Measurements from ENCODE around the gene MYL7. TPM values are rescaled to one million over a fixed set of nuclear protein-coding genes. Genes with fewer than 3 reads are reported as not detected.

MYL7 gene
- polyA plus RNA-seq, 1 of the 3 experiments (the other 2 are of a cell fraction) = not detected

GRCh38 chr7:44116789-44117666, 24.1 kb downstream of the MYL7 start:
- CTCF ChIA-PET = interaction anchor here (1.2 to 1.7 kb wide), 3 partner anchors 8 to 84 kb away, joined by 3 to 5 read pairs (median 4); partner anchors contain the start of gene YKT6
- Histone ChIP-seq H3K27me3 (ENCODE audit: insufficient read depth) (no peaks in the 10 kb centered on the region), H3K9me3 (no peaks in the 10 kb centered on the region), H3F3A (replicated peaks; ENCODE audit: insufficient read depth) (peaks cover 25% of the 10 kb centered on the region), H3K4me2 (no peak overlapping the region), H4K20me1 (ENCODE audit: insufficient read depth) (peaks cover 12% of the 10 kb centered on the region; the same call in 1 of the 2 replicates), H3K4me3 (ENCODE audit: low read depth in 2 of 2, low read length in 1 of 2) (no peak overlapping the region), H2AFZ (ENCODE audit: low read depth) (no peak overlapping the region), H3K4me1 (ENCODE audit: control insufficient read depth in 1 of 2, insufficient read depth in 2 of 2, low read depth in 1 of 2, low read length in 1 of 2) (peaks cover 0 to 8% of the 10 kb centered on the region in 2 experiments; a peak in 1 of 4 replicates), H3K9ac (no peak overlapping the region), H3K9me2 (no peaks in the 10 kb centered on the region), H3K27ac (ENCODE audit: low read depth in 2 of 2, low read length in 1 of 2) (no peak overlapping the region), H3K79me2 (ENCODE audit: insufficient read depth) (peaks cover 31% of the 10 kb centered on the region), H3K36me3 (replicated peaks in 1 of 2; ENCODE audit: control insufficient read depth in 1 of 2, insufficient read depth in 2 of 2, low read length in 1 of 2) (peaks cover 31 to 77% of the 10 kb centered on the region in 2 experiments)
- TF ChIP-seq USF2 (IDR thresholded peaks at IDR 0.05; ENCODE audit: borderline replicate concordance, low read depth, low read length) (no peak), NFIC (IDR thresholded peaks at IDR 0.05; ENCODE audit: borderline replicate concordance) (no peak), TEAD4 (IDR thresholded peaks at IDR 0.05; ENCODE audit: borderline replicate concordance, insufficient read depth) (no peak), GATA2 (CRISPR knock-in tag; IDR thresholded peaks at IDR 0.05) (no peak), MEF2A (IDR thresholded peaks at IDR 0.05; ENCODE audit: borderline replicate concordance, low read depth) (no peak), RCOR1 (IDR thresholded peaks at IDR 0.05; ENCODE audit: low read length) (no peak), TCF12 (IDR thresholded peaks at IDR 0.05) (no peak), USF1 (IDR thresholded peaks at IDR 0.05; ENCODE audit: borderline replicate concordance, low read depth) (no peak), SMC3 (IDR thresholded peaks at IDR 0.05; ENCODE audit: low read depth, low read length) (no peak), FOXJ3 (CRISPR knock-in tag; IDR thresholded peaks at IDR 0.05) (no peak), SIN3A (IDR thresholded peaks at IDR 0.05; ENCODE audit: borderline replicate concordance, low read depth, low read length) (no peak)
- POLR2A ChIA-PET = interaction anchor here (1.5 kb wide), 1 partner anchor 12 kb away, joined by 5 read pairs; no protein-coding TSS in a partner anchor
- 94% methylated on average over 19 of the region's 25 CpGs for WGBS (ENCODE audit: low lambda C conversion rate)
- peak; percentile 34 for DNase-seq

- Histone ChIP-seq H3K9me3 (no peaks in the 10 kb centered on the region), H3K9me2 (no peaks in the 10 kb centered on the region), H3K79me2 (ENCODE audit: insufficient read depth) (peaks cover 23% of the 10 kb centered on the region), H3K4me3 (ENCODE audit: low read depth in 2 of 2, low read length in 1 of 2) (no peak overlapping the region), H4K20me1 (ENCODE audit: insufficient read depth) (peaks cover 12% of the 10 kb centered on the region; the same call in 1 of the 2 replicates), H3K4me2 (no peak overlapping the region), H2AFZ (ENCODE audit: low read depth) (no peak overlapping the region), H3K4me1 (ENCODE audit: control insufficient read depth in 1 of 2, insufficient read depth in 2 of 2, low read depth in 1 of 2, low read length in 1 of 2) (peaks cover 0 to 5% of the 10 kb centered on the region in 2 experiments; a peak in 1 of 4 replicates), H3K27ac (ENCODE audit: low read depth in 2 of 2, low read length in 1 of 2) (no peak overlapping the region), H3K36me3 (replicated peaks in 1 of 2; ENCODE audit: control insufficient read depth in 1 of 2, insufficient read depth in 2 of 2, low read length in 1 of 2) (peaks cover 31 to 81% of the 10 kb centered on the region in 2 experiments), H3K27me3 (ENCODE audit: insufficient read depth) (no peaks in the 10 kb centered on the region), H3F3A (replicated peaks; ENCODE audit: insufficient read depth) (peaks cover 26% of the 10 kb centered on the region), H3K9ac (no peak overlapping the region)
- ChIA-PET POLR2A (interaction anchor here (1.5 to 1.7 kb wide), 3 partner anchors 11 to 44 kb away, joined by 4 to 6 read pairs (median 5); no protein-coding TSS in a partner anchor), CTCF (interaction anchor here (0.6 to 1.7 kb wide), 5 partner anchors 9 to 411 kb away, joined by 3 to 5 read pairs (median 4); partner anchors contain the start of gene YKT6)
- 94% methylated on average over 17 of the region's 17 CpGs for WGBS (ENCODE audit: low lambda C conversion rate)
- peak; percentile 41 for DNase-seq
- TF ChIP-seq USF1 (IDR thresholded peaks at IDR 0.05; ENCODE audit: borderline replicate concordance, low read depth) = no peak
- no peak for TF ChIP-seq NRF1 (IDR thresholded peaks at IDR 0.05; ENCODE audit: low read depth, low read length)
- no peak for TF ChIP-seq RAD21 (IDR thresholded peaks at IDR 0.05; ENCODE audit: low read length)
- TF ChIP-seq GATA2 (CRISPR knock-in tag; IDR thresholded peaks at IDR 0.05) = no peak
- TF ChIP-seq TCF12 (IDR thresholded peaks at IDR 0.05) = no peak
- no peak for TF ChIP-seq MAX (IDR thresholded peaks at IDR 0.05; ENCODE audit: low read depth)
- TF ChIP-seq ZBTB33 (IDR thresholded peaks at IDR 0.05; ENCODE audit: borderline replicate concordance, low read depth) = no peak
- no peak for TF ChIP-seq ELF1 (IDR thresholded peaks at IDR 0.05)
- TF ChIP-seq CTCF (IDR thresholded peaks at IDR 0.05) = no peak
- no peak for TF ChIP-seq MXI1 (IDR thresholded peaks at IDR 0.05; ENCODE audit: low read depth, low read length)
Observed at GRCh38 chr7:44116087-44116788, 24.9 kb downstream of the MYL7 start.
